Sigmoid colon (tissue), 7 donors: ENCODE measurements around the gene FANCC. TPM values are rescaled to one million over a fixed set of nuclear protein-coding genes. Genes with fewer than 3 reads are reported as not detected.

ENCODE experiments used
- DNase-seq: peaks from one replicate; pipeline ENCODE4 v3.0.0-alpha.2; 2019
- H3K27ac ChIP-seq, 4 donors: fragments of 200-600 bp; sonication (generic); one replicate each; pipeline ENCODE4 v1.5.1; 2016 to 2019; ENCODE audit warnings: mild to moderate bottlenecking in 1 of 4
- H3K27me3 ChIP-seq, 3 donors: fragments of 200-600 bp; sonication (generic); one replicate each; pipeline ENCODE4 v1.5.1; 2019; ENCODE audit warnings: mild to moderate bottlenecking in 1 of 3
- H3K36me3 ChIP-seq, 4 donors: fragments of 200-600 bp; sonication (generic); one replicate each; pipeline ENCODE4 v1.5.1; 2016 to 2019
- H3K4me1 ChIP-seq, 4 donors: fragments of 200-600 bp; sonication (generic); one replicate each; pipeline ENCODE4 v1.5.1; 2017 to 2019
- H3K4me3 ChIP-seq, 4 donors: fragments of 200-600 bp; sonication (generic); one replicate each; pipeline ENCODE4 v1.5.1; 2017 to 2019; ENCODE audit warnings: mild to moderate bottlenecking in 2 of 4, moderate library complexity in 1 of 4
- H3K9me3 ChIP-seq, 4 donors: fragments of 200-600 bp in 3 of 4; sonication (generic) in 3 of 4; one replicate each; pipeline versions ENCODE4 v1.5.1 to v1.6.1; 2013 to 2019
- CTCF ChIP-seq, 4 experiments: fragments of 450-650 bp in 3 of 4; fragments of 200-600 bp in 1 of 4; IDR thresholded peaks; one replicate each; pipeline ENCODE4 v1.5.1; 2016 to 2019; ENCODE audit warnings: antibody characterized with exemption in 4 of 4, mild to moderate bottlenecking in 3 of 4, moderate library complexity in 2 of 4
- EP300 ChIP-seq, 4 donors: sonication (generic); formaldehyde crosslinking; IDR thresholded peaks; one replicate each; pipeline ENCODE4 v1.6.1; 2017; ENCODE audit warnings: antibody characterized with exemption in 4 of 4
- POLR2A ChIP-seq, 2 donors: fragments of 450-650 bp; IDR thresholded peaks; one replicate each; pipeline ENCODE4 v1.6.1; 2016; ENCODE audit warnings: antibody characterized with exemption in 2 of 2, mild to moderate bottlenecking in 2 of 2, moderate library complexity in 2 of 2
- POLR2AphosphoS5 ChIP-seq, 4 donors: sonication (generic); formaldehyde crosslinking; IDR thresholded peaks; one replicate each; pipeline ENCODE4 v1.6.1; 2017; ENCODE audit warnings: antibody characterized with exemption in 4 of 4
- WGBS, 2 donors: extraction: QIAGEN DNeasy Blood & Tissue Kit; methylation state at CpG; one replicate each; pipeline ENCODE4 v1.1.7; 2013; 5-methylcytosine and 5-hydroxymethylcytosine counted together
- intact Hi-C: fragments of 100-400 bp; cut with DNase I; formaldehyde crosslinking; loops from one replicate; pipeline ENCODE4 v1.15.1; 2023
- polyA plus RNA-seq, 3 donors: library from polyadenylated mRNA; stranded (reverse); fragments of 200-250 nt; gene quantifications; one replicate each; pipeline ENCODE4 v1.2.3, GENCODE V29; 2013
- total RNA-seq, 4 donors: library from RNA; depleted of rRNA; stranded (reverse); fragments of >200 nt; gene quantifications; one replicate each; pipeline ENCODE4 v1.1.0, GENCODE V29; 2016
- donor health status: healthy with polysubstance abuse.
- donor health status: Bipolar disorder and iron deficiency.
- donor health status: healthy.

FANCC gene
- total and polyA plus RNA-seq, 7 donors, result 2.4 to 10.6 (median 5.3) TPM

- WGBS, 2 donors, result 93 to 95% methylated on average over 14 of the region's 14 CpGs
- Histone ChIP-seq H3K4me1 (peaks cover 0 to 16% (median 3%) of the 10 kb centered on the region in 4 donors), H3K27ac (peak overlapping the region in 2 of 4 donors; percentile 1 to 42), H3K4me3 (no peak overlapping the region), H3K36me3 (no peaks in the 10 kb centered on the region), H3K27me3 (no peaks in the 10 kb centered on the region), H3K9me3 (no peaks in the 10 kb centered on the region)
- peak; percentile 80 for DNase-seq
- intact Hi-C loops, result no loop called here
- peak in 1 of 4 donors; percentile 42 for TF ChIP-seq POLR2AphosphoS5 (IDR thresholded peaks at IDR 0.05)
- no peak for TF ChIP-seq POLR2A (IDR thresholded peaks at IDR 0.05)
These were observed 179.8 kb downstream of the FANCC start for GRCh38 chr9:95137587-95138145.

GRCh38 chr9:95135756-95136155, 181.8 kb downstream of the FANCC start:
- no peak for TF ChIP-seq EP300 (IDR thresholded peaks at IDR 0.05)
- no peak for TF ChIP-seq POLR2AphosphoS5 (IDR thresholded peaks at IDR 0.05)
- TF ChIP-seq CTCF (IDR thresholded peaks at IDR 0.05), result no peak
- no peak for TF ChIP-seq POLR2A (IDR thresholded peaks at IDR 0.05)
- WGBS, 2 donors, result 96 to 97% methylated on average over 10 of the region's 10 CpGs
- Histone ChIP-seq H3K4me3 (no peak overlapping the region), H3K27me3 (no peaks in the 10 kb centered on the region), H3K36me3 (no peaks in the 10 kb centered on the region), H3K4me1 (peaks cover 0 to 16% (median 5%) of the 10 kb centered on the region in 4 donors), H3K9me3 (no peaks in the 10 kb centered on the region), H3K27ac (no peak overlapping the region)
- DNase-seq, result no peak
- intact Hi-C loops, result no loop called here

- H3K9me3 ChIP-seq, result no peaks in the 10 kb centered on the region
- no peak overlapping the region for H3K27ac ChIP-seq
- H3K36me3 ChIP-seq, result no peaks in the 10 kb centered on the region
- intact Hi-C loops, result no loop called here
- WGBS, 2 donors, result 30 to 78% methylated on average over 9 of the region's 9 CpGs
- H3K4me1 ChIP-seq, result peaks cover 0 to 19% (median 5%) of the 10 kb centered on the region in 4 donors
- H3K27me3 ChIP-seq, result no peaks in the 10 kb centered on the region
- peak; percentile 28 for DNase-seq
- TF ChIP-seq POLR2AphosphoS5 (IDR thresholded peaks at IDR 0.05), result no peak
- TF ChIP-seq EP300 (IDR thresholded peaks at IDR 0.05), result no peak
- TF ChIP-seq POLR2A (IDR thresholded peaks at IDR 0.05), result no peak
- TF ChIP-seq CTCF (IDR thresholded peaks at IDR 0.05), result no peak
- no peak overlapping the region for H3K4me3 ChIP-seq
These were observed 183.0 kb downstream of the FANCC start for GRCh38 chr9:95134457-95134881.

GRCh38 chr9:95133325-95133705, 184.2 kb downstream of the FANCC start:
- WGBS, 2 donors, result 88% methylated on average over 4 of the region's 4 CpGs
- H3K27me3 ChIP-seq, result no peaks in the 10 kb centered on the region
- peaks cover 0 to 13% (median 5%) of the 10 kb centered on the region in 4 donors for H3K4me1 ChIP-seq
- H3K9me3 ChIP-seq, result no peaks in the 10 kb centered on the region
- DNase-seq, result no peak
- H3K4me3 ChIP-seq, result no peak overlapping the region
- TF ChIP-seq POLR2AphosphoS5 (IDR thresholded peaks at IDR 0.05), result no peak
- no peak for TF ChIP-seq CTCF (IDR thresholded peaks at IDR 0.05)
- no peak for TF ChIP-seq POLR2A (IDR thresholded peaks at IDR 0.05)
- TF ChIP-seq EP300 (IDR thresholded peaks at IDR 0.05), result no peak
- H3K27ac ChIP-seq, result no peak overlapping the region
- no peaks in the 10 kb centered on the region for H3K36me3 ChIP-seq
- intact Hi-C loops, result no loop called here

- 85 to 86% methylated on average over 17 of the region's 17 CpGs for WGBS, 2 donors
- intact Hi-C loops, result no loop called here
- H3K27ac ChIP-seq, result no peak overlapping the region
- no peak overlapping the region for H3K4me3 ChIP-seq
- H3K9me3 ChIP-seq, result no peaks in the 10 kb centered on the region
- H3K36me3 ChIP-seq, result no peaks in the 10 kb centered on the region
- no peaks in the 10 kb centered on the region for H3K27me3 ChIP-seq
- H3K4me1 ChIP-seq, result peaks cover 0 to 7% (median 3%) of the 10 kb centered on the region in 4 donors
- DNase-seq, result peak; percentile 46
- no peak for TF ChIP-seq CTCF (IDR thresholded peaks at IDR 0.05)
- no peak for TF ChIP-seq POLR2A (IDR thresholded peaks at IDR 0.05)
- no peak for TF ChIP-seq EP300 (IDR thresholded peaks at IDR 0.05)
- no peak for TF ChIP-seq POLR2AphosphoS5 (IDR thresholded peaks at IDR 0.05)
These were observed 184.9 kb downstream of the FANCC start for GRCh38 chr9:95132366-95133324.
